Thyroid gland (tissue), 4 donors: Measurements from ENCODE around the gene CRYL1.

Experiments used
- CTCF ChIP-seq, 6 experiments: fragments of 200-600 bp in 3 of 6; fragments of 450-650 bp in 3 of 6; sonication (generic) in 3 of 6; IDR thresholded peaks; one replicate each; pipeline ENCODE4 v1.5.1; 2016 to 2019; ENCODE audit warnings: antibody characterized with exemption in 6 of 6, mild to moderate bottlenecking in 2 of 6, inconsistent platforms in 1 of 6, moderate library complexity in 1 of 6
- POLR2A ChIP-seq, 2 donors: fragments of 450-650 bp; IDR thresholded peaks; one replicate each; pipeline ENCODE4 v1.6.1; 2017; ENCODE audit warnings: antibody characterized with exemption in 2 of 2, mild to moderate bottlenecking in 2 of 2, moderate library complexity in 1 of 2

GRCh38 chr13:20358022-20358421 is 167.6 kb downstream of the CRYL1 start:
- TF ChIP-seq CTCF (IDR thresholded peaks at IDR 0.05) (no peak), POLR2A (IDR thresholded peaks at IDR 0.05) (no peak)
